Neural progenitor cell (in vitro differentiated cells): Measurements from ENCODE around the gene TCTN1.

Experiments
- EZH2 ChIP-seq: fragments of 200-600 bp; sonication (generic); IDR thresholded peaks from 2 replicates; pipeline ENCODE4 v1.6.1; 2017; ENCODE audit warnings: antibody characterized with exemption, mild to moderate bottlenecking, moderate library complexity
- EZH2phosphoT487 ChIP-seq: fragments of 200-600 bp; sonication (generic); IDR thresholded peaks from 2 replicates; pipeline ENCODE4 v1.6.1; 2017; ENCODE audit warnings: antibody characterized with exemption
- TF ChIP-seq, protein P1 (sequence below): fragments of 200-600 bp; sonication (generic); IDR thresholded peaks from 2 replicates; pipeline ENCODE4 v1.5.1; 2017; ENCODE audit warnings: antibody characterized with exemption, mild to moderate bottlenecking

DNA sequence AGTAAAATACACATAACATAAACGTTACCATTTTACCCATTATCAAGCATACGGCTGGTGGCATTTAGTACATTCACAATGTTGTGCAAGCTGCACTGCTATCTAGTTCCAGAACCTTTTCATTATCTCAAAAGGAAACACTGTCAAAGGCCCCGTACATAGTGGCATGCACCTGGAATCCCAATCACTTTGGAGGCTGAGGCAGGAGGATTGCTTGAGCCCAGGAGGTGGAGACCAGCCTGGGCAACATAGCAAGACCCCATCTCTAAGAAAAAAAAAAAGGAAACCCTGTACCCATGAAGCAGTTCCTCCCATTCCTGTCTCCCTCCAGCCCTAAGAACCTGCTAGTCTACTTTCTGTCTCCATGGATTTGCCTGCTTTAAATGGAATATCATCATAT is 82.4 kb downstream of the TCTN1 start:
- TF ChIP-seq EZH2phosphoT487: no peak
- TF ChIP-seq, protein P1, sequence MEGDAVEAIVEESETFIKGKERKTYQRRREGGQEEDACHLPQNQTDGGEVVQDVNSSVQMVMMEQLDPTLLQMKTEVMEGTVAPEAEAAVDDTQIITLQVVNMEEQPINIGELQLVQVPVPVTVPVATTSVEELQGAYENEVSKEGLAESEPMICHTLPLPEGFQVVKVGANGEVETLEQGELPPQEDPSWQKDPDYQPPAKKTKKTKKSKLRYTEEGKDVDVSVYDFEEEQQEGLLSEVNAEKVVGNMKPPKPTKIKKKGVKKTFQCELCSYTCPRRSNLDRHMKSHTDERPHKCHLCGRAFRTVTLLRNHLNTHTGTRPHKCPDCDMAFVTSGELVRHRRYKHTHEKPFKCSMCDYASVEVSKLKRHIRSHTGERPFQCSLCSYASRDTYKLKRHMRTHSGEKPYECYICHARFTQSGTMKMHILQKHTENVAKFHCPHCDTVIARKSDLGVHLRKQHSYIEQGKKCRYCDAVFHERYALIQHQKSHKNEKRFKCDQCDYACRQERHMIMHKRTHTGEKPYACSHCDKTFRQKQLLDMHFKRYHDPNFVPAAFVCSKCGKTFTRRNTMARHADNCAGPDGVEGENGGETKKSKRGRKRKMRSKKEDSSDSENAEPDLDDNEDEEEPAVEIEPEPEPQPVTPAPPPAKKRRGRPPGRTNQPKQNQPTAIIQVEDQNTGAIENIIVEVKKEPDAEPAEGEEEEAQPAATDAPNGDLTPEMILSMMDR: no peak
- no peak for TF ChIP-seq EZH2
